HG02852 (cell line): ENCODE data around the gene ENDOD1.

Source experiments
- ATAC-seq: cut with Tn5 transposase; IDR thresholded peaks from one replicate; pipeline ENCODE4 v1.9.1; 2021; ENCODE audit warnings: mild to moderate bottlenecking, moderate library complexity; ENCODE audit not compliant: unreplicated experiment

ENDOD1 gene

GRCh38 chr11:95138448-95138847 lies 48.8 kb downstream of the ENDOD1 start:
- peak; percentile 94 for ATAC-seq

- no peak for ATAC-seq
Observed at GRCh38 chr11:95140397-95141033, 50.9 kb downstream of the ENDOD1 start.

GRCh38 chr11:95142431-95142830 lies 52.8 kb downstream of the ENDOD1 start:
- no peak for ATAC-seq

- ATAC-seq, result no peak
Observed at GRCh38 chr11:95143106-95143681, 53.5 kb downstream of the ENDOD1 start.

- no peak for ATAC-seq
Observed at GRCh38 chr11:95144313-95145235, 54.9 kb downstream of the ENDOD1 start.

- no peak for ATAC-seq
Observed at GRCh38 chr11:95145430-95146060, 55.9 kb downstream of the ENDOD1 start.

GRCh38 chr11:95147364-95147905 lies 57.8 kb downstream of the ENDOD1 start:
- ATAC-seq, result no peak

GRCh38 chr11:95148406-95148805 lies 58.8 kb downstream of the ENDOD1 start:
- ATAC-seq, result no peak

GRCh38 chr11:95148938-95149337 lies 59.3 kb downstream of the ENDOD1 start:
- no peak for ATAC-seq

GRCh38 chr11:95149651-95150364 lies 60.2 kb downstream of the ENDOD1 start:
- no peak for ATAC-seq

- peak; percentile 88 for ATAC-seq
Observed at GRCh38 chr11:95150956-95151684, 61.5 kb downstream of the ENDOD1 start.

- ATAC-seq, result no peak
Observed at GRCh38 chr11:95152876-95153856, 63.5 kb downstream of the ENDOD1 start.

- ATAC-seq, result no peak
Observed at GRCh38 chr11:95153857-95154246, 64.2 kb downstream of the ENDOD1 start.

GRCh38 chr11:95154514-95154913 lies 64.9 kb downstream of the ENDOD1 start:
- ATAC-seq, result no peak

GRCh38 chr11:95155385-95155784 lies 65.7 kb downstream of the ENDOD1 start:
- ATAC-seq, result no peak

GRCh38 chr11:95156133-95156721 lies 66.6 kb downstream of the ENDOD1 start:
- ATAC-seq, result no peak

GRCh38 chr11:95156916-95157541 lies 67.4 kb downstream of the ENDOD1 start:
- no peak for ATAC-seq

GRCh38 chr11:95157824-95158223 lies 68.2 kb downstream of the ENDOD1 start:
- no peak for ATAC-seq
